GM12878 (cell line): ENCODE data around the gene USP5. TPM values are rescaled to one million over a fixed set of nuclear protein-coding genes. Genes with fewer than 3 reads are reported as not detected.

Experiments
- ATAC-seq: fragments of 200-7000 bp; cut with Tn5 transposase; 3 replicates; pipeline ENCODE4 v1.9.1; 2020; ENCODE audit warnings: mild to moderate bottlenecking, moderate library complexity
- BruUV-seq: library from RNA; stranded (reverse); fragments of 400-500 nt; replicated peaks from 2 replicates; lab custom pipeline; 2021; lab: Mats Ljungman, UMichigan
- CTCF ChIA-PET: fragments of 300-600 bp; sonication (Branson Sonifier 250); formaldehyde crosslinking; extraction: SDS; loops from one replicate; lab custom pipeline; 2021; ENCODE audit warnings: inconsistent platforms; lab: Yijun Ruan, JAX
- POLR2A ChIA-PET: fragments of 350-600 bp; formaldehyde crosslinking; extraction: SDS; loops from one replicate; lab custom pipeline; 2021; ENCODE audit warnings: inconsistent platforms; lab: Charles Lee
- RAD21 ChIA-PET: fragments of 300-600 bp; sonication (Branson Sonifier 250); formaldehyde crosslinking; loops from one replicate; lab custom pipeline; 2023; ENCODE audit warnings: antibody characterized with exemption; ENCODE audit not compliant: unreplicated experiment; lab: Charles Lee
- SMC1A ChIA-PET: fragments of 300-600 bp; sonication (Branson Sonifier 250); formaldehyde crosslinking; loops from one replicate; lab custom pipeline; 2023; ENCODE audit not compliant: unreplicated experiment, uncharacterized antibody; lab: Charles Lee
- DNase-seq: peaks from one replicate; pipeline ENCODE4 v3.0.0-alpha.2; 2011; ENCODE audit warnings: low read depth, low spot score
- FAIRE-seq: peaks from 3 replicates; lab custom pipeline; 2011; peaks lifted over from hg19 to GRCh38; lab: Jason Lieb, UNC
- H2AFZ ChIP-seq: 2 replicates; pipeline ENCODE4 v1.6.0; 2011; ENCODE audit warnings: low read depth, low read length, control low read depth; ENCODE audit not compliant: control insufficient read depth
- H3K27ac ChIP-seq: 2 replicates; pipeline ENCODE4 v1.5.1; 2011; ENCODE audit warnings: control low read depth; ENCODE audit not compliant: control insufficient read depth, insufficient read depth
- H3K27me3 ChIP-seq, 2 experiments: replicated peaks in 1 of 2; 2 replicates each; pipeline versions ENCODE4 v1.6.0 to v1.6.1; 2011; ENCODE audit warnings: low read length in 1 of 2; ENCODE audit not compliant: control insufficient read depth in 2 of 2, insufficient read depth in 2 of 2
- H3K36me3 ChIP-seq, 2 experiments: 2 replicates each; pipeline ENCODE4 v1.5.1; 2011; ENCODE audit warnings: low read length in 1 of 2; ENCODE audit not compliant: control insufficient read depth in 2 of 2, insufficient read depth in 2 of 2
- H3K4me1 ChIP-seq: 2 replicates; pipeline ENCODE4 v1.6.1; 2011; ENCODE audit warnings: mild to moderate bottlenecking, low read length, moderate library complexity, mixed read lengths; ENCODE audit not compliant: control insufficient read depth, insufficient read depth
- H3K4me2 ChIP-seq: 2 replicates; pipeline ENCODE4 v1.6.0; 2011; ENCODE audit warnings: control low read depth; ENCODE audit not compliant: control insufficient read depth, insufficient read depth
- H3K4me3 ChIP-seq: fragments of 200-600 bp; sonication (generic); 2 replicates; pipeline ENCODE4 v1.5.1; 2016
- H3K79me2 ChIP-seq: 2 replicates; pipeline ENCODE4 v1.6.0; 2011; ENCODE audit warnings: low read length; ENCODE audit not compliant: control insufficient read depth, insufficient read depth
- H3K9ac ChIP-seq: 2 replicates; pipeline ENCODE4 v1.8.0; 2011; ENCODE audit warnings: low read length, control low read depth, mixed read lengths; ENCODE audit not compliant: control insufficient read depth, insufficient read depth
- H3K9me3 ChIP-seq: replicated peaks from 3 replicates; pipeline ENCODE4 v1.5.1; 2011; ENCODE audit warnings: mild to moderate bottlenecking, low read length; ENCODE audit not compliant: control insufficient read depth, insufficient read depth
- H4K20me1 ChIP-seq: 2 replicates; pipeline ENCODE4 v1.6.0; 2011; ENCODE audit not compliant: control insufficient read depth, insufficient read depth
- BHLHE40 ChIP-seq, 2 experiments: fragments of 450-650 bp in 1 of 2; IDR thresholded peaks; 2 replicates each; pipeline ENCODE4 v1.6.1; 2011 to 2017; ENCODE audit warnings: low read depth in 2 of 2, borderline replicate concordance in 1 of 2, improper control_type of control experiment in 1 of 2, low read length in 1 of 2, mild to moderate bottlenecking in 1 of 2
- CHD2 ChIP-seq: IDR thresholded peaks from 2 replicates; pipeline ENCODE4 v1.6.1; 2011; ENCODE audit warnings: low read depth, low read length, improper control_type of control experiment, borderline replicate concordance
- KLF5 ChIP-seq: fragments of 450-650 bp; IDR thresholded peaks from 2 replicates; pipeline ENCODE4 v1.6.1; 2014; ENCODE audit warnings: mild to moderate bottlenecking; ENCODE audit not compliant: partially characterized antibody
- NFIC ChIP-seq: IDR thresholded peaks from 2 replicates; pipeline ENCODE4 v1.6.1; 2012; ENCODE audit warnings: low read depth, mild to moderate bottlenecking, inconsistent platforms, low read length, moderate library complexity
- SUPT20H ChIP-seq: IDR thresholded peaks from 2 replicates; pipeline ENCODE4 v1.6.1; 2011; ENCODE audit warnings: low read depth, mild to moderate bottlenecking, low read length, moderate library complexity, borderline replicate concordance; ENCODE audit not compliant: control insufficient read depth
- TCF7 ChIP-seq: IDR thresholded peaks from 2 replicates; pipeline ENCODE4 v1.6.1; 2014; ENCODE audit warnings: antibody characterized with exemption, borderline replicate concordance
- ZSCAN29 ChIP-seq: fragments of 450-650 bp; IDR thresholded peaks from 2 replicates; pipeline ENCODE4 v1.6.1; 2017; ENCODE audit warnings: mild to moderate bottlenecking, moderate library complexity
- WGBS: methylation state at CpG from one replicate; pipeline ENCODE4 v1.1.6; 2016; ENCODE audit warnings: low lambda C conversion rate; ENCODE audit not compliant: insufficient replicate concordance, insufficient coverage; ENCODE audit errors: missing lambda C conversion rate; 5-methylcytosine and 5-hydroxymethylcytosine counted together
- in situ Hi-C: fragments of 300-500 bp; cut with MboI; formaldehyde crosslinking; loops from 9 replicates; pipeline ENCODE4 v1.14.3; 2018; ENCODE audit warnings: mixed read lengths
- intact Hi-C: fragments of 100-400 bp; cut with micrococcal nuclease; formaldehyde crosslinking; loops from one replicate; pipeline ENCODE4 v1.14.2; 2022; ENCODE audit not compliant: unreplicated experiment
- polyA plus RNA-seq, 11 experiments: library from polyadenylated mRNA; depleted of rRNA in 4 of 11; unstranded in 6 of 11; stranded (reverse) in 5 of 11; fragments of >200 nt; fragmentation: Nextera tagmentation in 4 of 11; fragmentation: Illumina TruSeq in 1 of 11; extraction: Ambion mirVana in 4 of 11; extraction: Trizol in 1 of 11; gene quantifications; 1 replicate in 1 of 11; 2 replicates in 10 of 11; pipeline versions ENCODE4 v1.2.1 to v1.2.3, GENCODE V29; 2011 to 2016; ENCODE audit warnings: inconsistent platforms in 2 of 11, missing spikeins in 2 of 11, low read depth in 1 of 11
- total RNA-seq, 4 experiments: library from RNA; depleted of rRNA in 3 of 4; stranded (reverse); fragments of >200 nt in 3 of 4; fragmentation: Illumina TruSeq in 1 of 4; extraction: Trizol in 1 of 4; gene quantifications; 2 replicates each; pipeline versions ENCODE4 v1.2.1 to v1.2.3, GENCODE V29; 2013 to 2021
- TF ChIP-seq, protein P1 (sequence below): IDR thresholded peaks from 2 replicates; pipeline ENCODE4 v1.6.1; 2012; ENCODE audit warnings: improper control_type of control experiment, low read depth, low read length; ENCODE audit not compliant: insufficient replicate concordance
- TF ChIP-seq, protein P2 (sequence below): fragments of 450-650 bp; IDR thresholded peaks from 2 replicates; pipeline ENCODE4 v1.6.1; 2016; ENCODE audit warnings: mild to moderate bottlenecking
- TF ChIP-seq, protein P3 (sequence below): fragments of 450-650 bp; IDR thresholded peaks from 2 replicates; pipeline ENCODE4 v1.6.1; 2017; ENCODE audit warnings: low read depth, mild to moderate bottlenecking, moderate library complexity

The USP5 gene
- total and polyA plus RNA-seq, 10 of the 15 experiments (the other 5 are each of a cell fraction or from before 2014, with no cell fraction given) = 2.5 to 124 (median 74.6) TPM

DNA sequence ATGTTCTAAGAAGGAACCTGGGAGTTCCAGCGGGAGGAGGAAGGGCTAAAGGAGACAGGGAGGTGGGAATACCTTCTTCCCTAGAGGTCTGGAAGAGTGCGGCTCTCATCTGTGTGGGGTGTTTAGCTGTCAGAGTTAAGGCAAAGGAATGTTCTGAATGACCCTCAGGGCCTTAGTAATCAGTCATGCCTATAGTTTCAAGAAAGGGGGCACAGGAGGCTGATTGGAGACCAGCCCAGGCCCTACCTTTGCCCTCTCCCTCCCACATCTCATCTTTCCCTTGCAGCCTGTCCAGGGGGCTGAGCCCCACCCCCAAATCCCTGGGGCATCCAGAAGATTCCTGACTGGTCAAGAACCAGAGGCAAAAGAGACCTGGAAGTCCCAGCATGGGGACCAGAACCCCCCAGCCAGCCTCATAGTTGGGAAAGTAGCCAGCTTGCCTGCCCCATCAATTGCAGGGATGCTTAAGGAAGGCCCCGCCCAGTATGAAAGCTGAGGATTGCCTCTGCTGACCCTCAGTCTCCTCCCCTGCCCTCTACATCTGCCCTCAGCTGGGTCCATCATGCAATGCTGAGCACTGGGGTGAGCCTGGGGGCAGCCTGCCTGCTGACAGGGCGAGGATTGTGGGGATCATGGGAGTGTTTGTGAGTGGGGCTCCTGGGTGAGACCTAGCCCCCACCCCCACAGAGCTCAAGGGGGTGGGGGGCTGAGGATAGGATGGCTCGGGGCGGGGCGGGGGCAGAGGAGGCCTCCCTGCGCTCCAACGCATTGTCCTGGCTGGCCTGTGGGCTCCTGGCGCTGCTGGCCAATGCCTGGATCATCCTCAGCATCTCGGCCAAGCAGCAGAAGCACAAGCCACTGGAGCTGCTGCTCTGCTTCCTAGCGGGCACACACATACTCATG is 28.5 kb upstream of the USP5 start (continued):
- TF ChIP-seq, protein P1, sequence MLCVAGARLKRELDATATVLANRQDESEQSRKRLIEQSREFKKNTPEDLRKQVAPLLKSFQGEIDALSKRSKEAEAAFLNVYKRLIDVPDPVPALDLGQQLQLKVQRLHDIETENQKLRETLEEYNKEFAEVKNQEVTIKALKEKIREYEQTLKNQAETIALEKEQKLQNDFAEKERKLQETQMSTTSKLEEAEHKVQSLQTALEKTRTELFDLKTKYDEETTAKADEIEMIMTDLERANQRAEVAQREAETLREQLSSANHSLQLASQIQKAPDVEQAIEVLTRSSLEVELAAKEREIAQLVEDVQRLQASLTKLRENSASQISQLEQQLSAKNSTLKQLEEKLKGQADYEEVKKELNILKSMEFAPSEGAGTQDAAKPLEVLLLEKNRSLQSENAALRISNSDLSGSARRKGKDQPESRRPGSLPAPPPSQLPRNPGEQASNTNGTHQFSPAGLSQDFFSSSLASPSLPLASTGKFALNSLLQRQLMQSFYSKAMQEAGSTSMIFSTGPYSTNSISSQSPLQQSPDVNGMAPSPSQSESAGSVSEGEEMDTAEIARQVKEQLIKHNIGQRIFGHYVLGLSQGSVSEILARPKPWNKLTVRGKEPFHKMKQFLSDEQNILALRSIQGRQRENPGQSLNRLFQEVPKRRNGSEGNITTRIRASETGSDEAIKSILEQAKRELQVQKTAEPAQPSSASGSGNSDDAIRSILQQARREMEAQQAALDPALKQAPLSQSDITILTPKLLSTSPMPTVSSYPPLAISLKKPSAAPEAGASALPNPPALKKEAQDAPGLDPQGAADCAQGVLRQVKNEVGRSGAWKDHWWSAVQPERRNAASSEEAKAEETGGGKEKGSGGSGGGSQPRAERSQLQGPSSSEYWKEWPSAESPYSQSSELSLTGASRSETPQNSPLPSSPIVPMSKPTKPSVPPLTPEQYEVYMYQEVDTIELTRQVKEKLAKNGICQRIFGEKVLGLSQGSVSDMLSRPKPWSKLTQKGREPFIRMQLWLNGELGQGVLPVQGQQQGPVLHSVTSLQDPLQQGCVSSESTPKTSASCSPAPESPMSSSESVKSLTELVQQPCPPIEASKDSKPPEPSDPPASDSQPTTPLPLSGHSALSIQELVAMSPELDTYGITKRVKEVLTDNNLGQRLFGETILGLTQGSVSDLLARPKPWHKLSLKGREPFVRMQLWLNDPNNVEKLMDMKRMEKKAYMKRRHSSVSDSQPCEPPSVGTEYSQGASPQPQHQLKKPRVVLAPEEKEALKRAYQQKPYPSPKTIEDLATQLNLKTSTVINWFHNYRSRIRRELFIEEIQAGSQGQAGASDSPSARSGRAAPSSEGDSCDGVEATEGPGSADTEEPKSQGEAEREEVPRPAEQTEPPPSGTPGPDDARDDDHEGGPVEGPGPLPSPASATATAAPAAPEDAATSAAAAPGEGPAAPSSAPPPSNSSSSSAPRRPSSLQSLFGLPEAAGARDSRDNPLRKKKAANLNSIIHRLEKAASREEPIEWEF = no peak
- TF ChIP-seq KLF5 = no peak

DNA sequence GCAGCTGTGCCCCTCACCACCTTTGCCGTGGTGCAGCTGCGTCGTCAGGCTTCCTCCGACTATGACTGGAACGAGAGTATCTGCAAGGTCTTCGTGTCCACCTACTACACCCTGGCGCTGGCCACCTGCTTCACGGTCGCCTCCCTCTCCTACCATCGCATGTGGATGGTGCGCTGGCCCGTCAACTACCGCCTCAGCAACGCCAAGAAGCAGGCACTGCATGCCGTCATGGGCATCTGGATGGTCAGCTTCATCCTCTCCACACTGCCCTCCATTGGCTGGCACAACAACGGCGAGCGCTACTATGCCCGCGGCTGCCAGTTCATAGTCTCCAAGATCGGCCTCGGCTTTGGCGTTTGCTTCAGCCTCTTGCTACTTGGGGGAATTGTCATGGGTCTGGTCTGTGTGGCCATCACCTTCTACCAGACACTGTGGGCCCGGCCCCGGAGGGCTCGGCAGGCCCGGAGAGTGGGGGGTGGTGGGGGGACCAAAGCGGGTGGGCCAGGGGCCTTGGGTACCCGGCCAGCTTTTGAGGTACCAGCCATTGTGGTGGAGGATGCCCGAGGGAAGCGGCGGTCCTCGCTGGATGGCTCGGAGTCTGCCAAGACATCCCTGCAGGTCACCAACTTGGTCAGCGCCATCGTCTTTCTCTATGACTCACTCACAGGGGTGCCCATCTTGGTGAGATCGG is 27.7 kb upstream of the USP5 start:
- BruUV-seq = no TSS peak
- ChIA-PET CTCF (interaction anchor here (1.0 to 5.1 kb wide), 15 partner anchors 8 to 266 kb away, joined by 3 to 71 read pairs (median 5); partner anchors contain the start of genes MLF2 and USP5), POLR2A (no interaction called here), RAD21 (interaction anchor here (1.3 to 4.2 kb wide), 4 partner anchors 32 to 71 kb away, joined by 4 to 25 read pairs (median 6); partner anchors contain the start of genes MLF2 and PTMS), SMC1A (interaction anchor here (0.7 to 4.8 kb wide), 5 partner anchors 27 to 100 kb away, joined by 3 to 23 read pairs (median 5); partner anchors contain the start of genes CDCA3, COPS7A, MLF2 and USP5)
- H3K4me2 ChIP-seq = no peak overlapping the region
- no peaks in the 10 kb centered on the region for H3K9me3 ChIP-seq
- H3K9ac ChIP-seq = no peak overlapping the region
- no peaks in the 10 kb centered on the region for H4K20me1 ChIP-seq
- DNase-seq (no peak), ATAC-seq (no peak), FAIRE-seq (no peak)
- peaks cover 22 to 26% of the 10 kb centered on the region in 2 experiments for H3K27me3 ChIP-seq
- H3K4me1 ChIP-seq = peaks cover 4% of the 10 kb centered on the region
- H3K27ac ChIP-seq = no peak overlapping the region
- WGBS = 63% methylated on average over 32 of the region's 37 CpGs
- H3K79me2 ChIP-seq = no peaks in the 10 kb centered on the region
- intact Hi-C loops = loop anchor here (2.0 kb wide), 1 partner anchor 207 kb away; no protein-coding TSS in a partner anchor
- H3K36me3 ChIP-seq = no peaks in the 10 kb centered on the region
- in situ Hi-C loops = no loop called here
- no peak overlapping the region for H3K4me3 ChIP-seq
- no peak overlapping the region for H2AFZ ChIP-seq
- TF ChIP-seq TCF7 (no peak), NFIC (no peak), BHLHE40 (IDR thresholded peaks at IDR 0.05; ENCODE audit: borderline replicate concordance in 1 of 2, low read depth in 2 of 2, low read length in 1 of 2) (no peak), CHD2 (no peak), ZSCAN29 (no peak), SUPT20H (no peak)
- TF ChIP-seq, protein P2, sequence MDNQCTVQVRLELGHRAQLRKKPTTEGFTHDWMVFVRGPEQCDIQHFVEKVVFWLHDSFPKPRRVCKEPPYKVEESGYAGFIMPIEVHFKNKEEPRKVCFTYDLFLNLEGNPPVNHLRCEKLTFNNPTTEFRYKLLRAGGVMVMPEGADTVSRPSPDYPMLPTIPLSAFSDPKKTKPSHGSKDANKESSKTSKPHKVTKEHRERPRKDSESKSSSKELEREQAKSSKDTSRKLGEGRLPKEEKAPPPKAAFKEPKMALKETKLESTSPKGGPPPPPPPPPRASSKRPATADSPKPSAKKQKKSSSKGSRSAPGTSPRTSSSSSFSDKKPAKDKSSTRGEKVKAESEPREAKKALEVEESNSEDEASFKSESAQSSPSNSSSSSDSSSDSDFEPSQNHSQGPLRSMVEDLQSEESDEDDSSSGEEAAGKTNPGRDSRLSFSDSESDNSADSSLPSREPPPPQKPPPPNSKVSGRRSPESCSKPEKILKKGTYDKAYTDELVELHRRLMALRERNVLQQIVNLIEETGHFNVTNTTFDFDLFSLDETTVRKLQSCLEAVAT = no peak
- TF ChIP-seq, protein P3, sequence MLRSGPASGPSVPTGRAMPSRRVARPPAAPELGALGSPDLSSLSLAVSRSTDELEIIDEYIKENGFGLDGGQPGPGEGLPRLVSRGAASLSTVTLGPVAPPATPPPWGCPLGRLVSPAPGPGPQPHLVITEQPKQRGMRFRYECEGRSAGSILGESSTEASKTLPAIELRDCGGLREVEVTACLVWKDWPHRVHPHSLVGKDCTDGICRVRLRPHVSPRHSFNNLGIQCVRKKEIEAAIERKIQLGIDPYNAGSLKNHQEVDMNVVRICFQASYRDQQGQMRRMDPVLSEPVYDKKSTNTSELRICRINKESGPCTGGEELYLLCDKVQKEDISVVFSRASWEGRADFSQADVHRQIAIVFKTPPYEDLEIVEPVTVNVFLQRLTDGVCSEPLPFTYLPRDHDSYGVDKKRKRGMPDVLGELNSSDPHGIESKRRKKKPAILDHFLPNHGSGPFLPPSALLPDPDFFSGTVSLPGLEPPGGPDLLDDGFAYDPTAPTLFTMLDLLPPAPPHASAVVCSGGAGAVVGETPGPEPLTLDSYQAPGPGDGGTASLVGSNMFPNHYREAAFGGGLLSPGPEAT = no peak
